ENCODE measurements around the gene SLC52A1.

SLC52A1 gene

DNA sequence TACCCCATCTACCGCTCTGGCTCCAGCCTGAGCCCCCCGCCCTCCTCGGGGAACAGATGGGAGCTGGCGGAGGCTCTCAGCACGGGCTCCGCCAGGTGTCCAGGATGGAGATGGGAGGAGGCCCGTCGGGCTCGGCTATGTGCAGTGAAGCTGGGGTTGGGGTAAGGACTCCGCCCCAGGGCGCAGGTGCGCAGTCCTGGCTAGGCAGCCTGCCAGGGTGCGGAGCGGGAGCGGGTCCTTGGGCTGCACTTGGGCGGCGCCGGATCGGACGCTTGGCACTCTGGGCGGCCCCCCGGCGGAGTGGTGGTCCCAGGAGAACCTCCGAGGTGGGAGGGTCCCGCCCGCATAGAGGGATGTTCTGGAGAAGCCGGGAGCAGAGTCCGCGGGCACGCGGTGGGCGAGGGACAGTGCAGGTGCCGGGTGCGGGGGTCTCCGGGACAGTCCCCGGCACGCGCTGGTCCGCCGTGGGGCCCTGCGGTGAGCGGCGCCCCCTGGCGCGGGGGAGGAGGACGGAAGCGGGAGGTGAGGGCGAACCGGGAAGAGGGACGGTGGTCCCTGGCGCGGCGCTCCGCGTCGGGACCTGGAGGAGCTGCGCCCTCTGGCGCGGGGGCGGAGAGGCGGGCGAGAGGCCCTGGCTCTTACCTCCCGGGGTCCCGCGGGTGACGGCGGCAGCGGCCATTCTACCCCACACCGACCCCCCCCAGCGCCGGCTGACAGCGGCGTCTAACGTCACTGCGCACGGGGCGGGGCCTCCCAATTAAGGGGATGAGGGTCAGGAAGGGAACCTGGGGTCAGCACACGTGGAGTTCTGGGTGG is 48.1 kb downstream of the SLC52A1 start, which contains the start of gene CAMTA2:
TSS of gene CAMTA2 (minus strand) at position 725 of the 816 bp plus-strand sequence. CDS start 1,453 bp downstream, outside the sequence.
- peak; percentile 90 for DNase-seq

DNA sequence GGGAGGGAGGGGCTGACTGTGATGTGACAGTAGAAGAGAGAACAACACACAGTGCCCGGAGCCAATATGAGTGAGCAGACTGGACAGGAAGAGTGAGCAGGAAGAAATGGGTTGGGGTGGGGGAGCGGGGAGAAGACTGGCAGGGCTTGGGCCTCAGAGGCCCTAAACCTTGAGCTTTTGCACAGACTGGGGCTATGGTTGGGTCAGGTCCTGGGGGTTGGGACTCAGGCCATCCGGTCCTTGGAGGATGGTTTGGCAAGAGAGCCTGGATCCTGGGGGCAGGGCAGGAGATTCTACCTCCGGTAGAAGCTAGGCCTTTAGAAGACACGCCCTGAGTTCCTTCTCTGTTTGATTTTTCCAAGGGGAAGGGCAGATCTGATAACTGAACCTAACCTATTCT is 48.8 kb downstream of the SLC52A1 start:
- DNase-seq, result no peak

All from right forelimb (tissue), 1 donor.